Measurements from ENCODE around the gene ANXA5.

- TF ChIP-seq CTCF (IDR thresholded peaks at IDR 0.05; ENCODE audit: insufficient read depth, low read depth, low read length) (no peak), EZH2 (IDR thresholded peaks at IDR 0.05; ENCODE audit: insufficient read depth, low read length) (no peak)
These were observed 21.0 kb upstream of the ANXA5 start for GRCh38 chr4:121717680-121718237.
